RCC 7860 (cell line): ENCODE measurements around the gene GAGE13.
"Not testable (repeated sequence)": the region's sequence is repeated elsewhere in the genome, so short reads cannot be mapped to it uniquely, and the experiment has no call there.

Experiments
- DNase-seq: peaks from one replicate; pipeline ENCODE4 v3.0.0-alpha.2; 2015; ENCODE audit warnings: low spot score
- FAIRE-seq: peaks from 2 replicates; lab custom pipeline; 2012; peaks lifted over from hg19 to GRCh38; lab: Jason Lieb, UNC

The GAGE13 gene

GRCh38 chrX:49323735-49324134 lies 7.6 kb upstream of the GAGE13 start:
- not testable (repeated sequence) for DNase-seq, FAIRE-seq

GRCh38 chrX:49330421-49330820 lies 961 bp upstream of the GAGE13 start:
- not testable (repeated sequence) for DNase-seq, FAIRE-seq

- not testable (repeated sequence) for FAIRE-seq, DNase-seq
Observed at GRCh38 chrX:49331841-49332240, 459 bp downstream of the GAGE13 start.

GRCh38 chrX:49341449-49341848 lies 10.1 kb downstream of the GAGE13 start:
- DNase-seq, FAIRE-seq: not testable (repeated sequence)

GRCh38 chrX:49344496-49345175 lies 13.3 kb downstream of the GAGE13 start:
- DNase-seq, FAIRE-seq: not testable (repeated sequence)

GRCh38 chrX:49345402-49345801 lies 14.0 kb downstream of the GAGE13 start:
- not testable (repeated sequence) for DNase-seq, FAIRE-seq

- DNase-seq, FAIRE-seq: not testable (repeated sequence)
Observed at GRCh38 chrX:49346150-49346549, 14.8 kb downstream of the GAGE13 start.
